ENCODE measurements around the gene DNAH8. TPM values are rescaled to one million over a fixed set of nuclear protein-coding genes. Genes with fewer than 3 reads are reported as not detected.

Gene DNAH8
- polyA plus RNA-seq, 3 donors: not detected

DNA sequence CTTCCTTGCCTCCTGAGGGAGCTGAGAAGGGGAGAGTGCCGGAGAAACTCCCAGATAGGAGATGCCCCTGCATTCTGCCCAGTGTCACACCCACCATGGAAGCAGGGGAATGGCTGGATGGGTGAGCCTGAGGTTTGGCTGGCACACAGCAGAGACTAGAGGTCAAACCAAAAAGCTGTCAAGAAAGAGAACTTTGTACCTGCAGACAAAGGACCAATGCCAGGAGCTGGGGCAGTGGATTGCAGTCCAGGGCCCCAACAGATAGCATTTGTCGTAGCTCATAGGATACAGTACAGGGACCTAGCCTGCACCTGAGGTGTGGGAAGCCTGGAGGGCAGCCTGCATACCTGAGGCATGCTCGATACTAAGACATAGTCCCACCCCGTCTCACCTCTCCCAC lies 227.3 kb downstream of the DNAH8 start:
- H3K27ac Mint-ChIP-seq: no peak overlapping the region
- Histone ChIP-seq H3K4me1 (ENCODE audit: control insufficient read depth in 1 of 2, insufficient read depth in 2 of 2, low read length in 2 of 2) (no peaks in the 10 kb centered on the region), H3K27ac (ENCODE audit: low read depth in 1 of 2, low read length in 2 of 2) (no peak overlapping the region), H3K4me2 (replicated peaks; ENCODE audit: extremely low read depth, low read length, poor library complexity, severe bottlenecking) (no peak overlapping the region), H3K79me2 (ENCODE audit: insufficient read depth, low read length) (no peaks in the 10 kb centered on the region), H3K4me3 (replicated peaks in 1 of 3; ENCODE audit: low read depth in 2 of 3, low read length in 3 of 3) (no peak overlapping the region), H2AFZ (ENCODE audit: insufficient read depth, low read depth, low read length, poor library complexity, severe bottlenecking) (no peak overlapping the region), H3K9me3 (replicated peaks in 1 of 2; ENCODE audit: control insufficient read depth in 1 of 2, insufficient read depth in 1 of 2, low read length in 2 of 2) (no peaks in the 10 kb centered on the region), H3K27me3 (ENCODE audit: control insufficient read depth in 2 of 2, insufficient read depth in 2 of 2, low read length in 2 of 2) (no peaks in the 10 kb centered on the region), H3K9ac (ENCODE audit: insufficient read depth, low read length, poor library complexity, severe bottlenecking) (no peak overlapping the region), H3K36me3 (replicated peaks in 1 of 2; ENCODE audit: control insufficient read depth in 1 of 2, insufficient read depth in 2 of 2, low read length in 2 of 2) (no peaks in the 10 kb centered on the region), H4K20me1 (ENCODE audit: insufficient read depth, low read length) (no peaks in the 10 kb centered on the region)
- H3K4me1 Mint-ChIP-seq: no peaks in the 10 kb centered on the region
- peaks cover 4 to 7% (median 4%) of the 10 kb centered on the region in 3 donors for H3K27me3 Mint-ChIP-seq (ENCODE audit: low read depth in 3 of 3)
- no peaks in the 10 kb centered on the region for H3K9me3 Mint-ChIP-seq
- H3K36me3 Mint-ChIP-seq: no peaks in the 10 kb centered on the region
- DNase-seq: no peak
- intact Hi-C loops (cut with micrococcal nuclease): no loop called here
- no CpG with 5 or more reads among the region's 4 CpGs for WGBS (ENCODE audit: insufficient coverage)
- no peak overlapping the region for H3K4me3 Mint-ChIP-seq
- TF ChIP-seq, protein P1, sequence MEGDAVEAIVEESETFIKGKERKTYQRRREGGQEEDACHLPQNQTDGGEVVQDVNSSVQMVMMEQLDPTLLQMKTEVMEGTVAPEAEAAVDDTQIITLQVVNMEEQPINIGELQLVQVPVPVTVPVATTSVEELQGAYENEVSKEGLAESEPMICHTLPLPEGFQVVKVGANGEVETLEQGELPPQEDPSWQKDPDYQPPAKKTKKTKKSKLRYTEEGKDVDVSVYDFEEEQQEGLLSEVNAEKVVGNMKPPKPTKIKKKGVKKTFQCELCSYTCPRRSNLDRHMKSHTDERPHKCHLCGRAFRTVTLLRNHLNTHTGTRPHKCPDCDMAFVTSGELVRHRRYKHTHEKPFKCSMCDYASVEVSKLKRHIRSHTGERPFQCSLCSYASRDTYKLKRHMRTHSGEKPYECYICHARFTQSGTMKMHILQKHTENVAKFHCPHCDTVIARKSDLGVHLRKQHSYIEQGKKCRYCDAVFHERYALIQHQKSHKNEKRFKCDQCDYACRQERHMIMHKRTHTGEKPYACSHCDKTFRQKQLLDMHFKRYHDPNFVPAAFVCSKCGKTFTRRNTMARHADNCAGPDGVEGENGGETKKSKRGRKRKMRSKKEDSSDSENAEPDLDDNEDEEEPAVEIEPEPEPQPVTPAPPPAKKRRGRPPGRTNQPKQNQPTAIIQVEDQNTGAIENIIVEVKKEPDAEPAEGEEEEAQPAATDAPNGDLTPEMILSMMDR (IDR thresholded peaks at IDR 0.05): no peak

DNA sequence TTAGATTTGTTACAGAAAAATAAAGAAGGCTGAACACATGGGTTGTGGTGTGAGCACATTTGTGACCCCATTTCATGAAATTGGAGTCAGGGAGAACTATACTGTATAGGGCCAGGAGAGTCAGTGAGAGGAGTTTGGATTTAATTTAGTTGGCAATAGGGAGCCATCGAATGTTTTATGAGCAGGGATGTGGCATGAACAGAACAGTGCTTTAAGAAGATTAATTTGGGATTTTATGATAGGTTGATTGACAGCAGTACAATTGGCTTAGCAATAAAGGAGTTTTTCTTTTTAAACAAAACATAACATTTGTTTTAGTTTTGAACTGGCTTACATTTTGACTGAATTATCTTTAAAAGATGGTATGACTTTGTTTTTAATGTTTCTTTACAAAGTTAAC lies 227.9 kb downstream of the DNAH8 start:
- WGBS (ENCODE audit: insufficient coverage): 86% methylated on average over 1 of the region's 1 CpG
- Histone ChIP-seq H3K4me3 (replicated peaks in 1 of 3; ENCODE audit: low read depth in 2 of 3, low read length in 3 of 3) (no peak overlapping the region), H3K4me1 (ENCODE audit: control insufficient read depth in 1 of 2, insufficient read depth in 2 of 2, low read length in 2 of 2) (no peaks in the 10 kb centered on the region), H3K9me3 (replicated peaks in 1 of 2; ENCODE audit: control insufficient read depth in 1 of 2, insufficient read depth in 1 of 2, low read length in 2 of 2) (no peaks in the 10 kb centered on the region), H3K27me3 (ENCODE audit: control insufficient read depth in 2 of 2, insufficient read depth in 2 of 2, low read length in 2 of 2) (no peaks in the 10 kb centered on the region), H4K20me1 (ENCODE audit: insufficient read depth, low read length) (no peaks in the 10 kb centered on the region), H2AFZ (ENCODE audit: insufficient read depth, low read depth, low read length, poor library complexity, severe bottlenecking) (no peak overlapping the region), H3K36me3 (replicated peaks in 1 of 2; ENCODE audit: control insufficient read depth in 1 of 2, insufficient read depth in 2 of 2, low read length in 2 of 2) (no peaks in the 10 kb centered on the region), H3K4me2 (replicated peaks; ENCODE audit: extremely low read depth, low read length, poor library complexity, severe bottlenecking) (no peak overlapping the region), H3K79me2 (ENCODE audit: insufficient read depth, low read length) (no peaks in the 10 kb centered on the region), H3K27ac (ENCODE audit: low read depth in 1 of 2, low read length in 2 of 2) (no peak overlapping the region), H3K9ac (ENCODE audit: insufficient read depth, low read length, poor library complexity, severe bottlenecking) (no peak overlapping the region)
- Mint-ChIP-seq H3K4me1 (no peaks in the 10 kb centered on the region), H3K36me3 (no peaks in the 10 kb centered on the region), H3K9me3 (no peaks in the 10 kb centered on the region), H3K4me3 (no peak overlapping the region), H3K27ac (no peak overlapping the region), H3K27me3 (ENCODE audit: low read depth in 3 of 3) (peaks cover 4 to 7% (median 4%) of the 10 kb centered on the region in 3 donors)
- TF ChIP-seq, protein P1 (IDR thresholded peaks at IDR 0.05): no peak
- DNase-seq: no peak
- intact Hi-C loops (cut with micrococcal nuclease): no loop called here

Measured in CD14-positive monocyte (primary cell).